ENCODE results near the gene PXK. TPM values are rescaled to one million over a fixed set of nuclear protein-coding genes. Genes with fewer than 3 reads are reported as not detected.

The PXK gene
- total RNA-seq, 5 donors from 2014 or later (not counting 1 experiment from before 2014, with no cell fraction given), result 17.4 to 23.0 (median 21.8) TPM

DNA sequence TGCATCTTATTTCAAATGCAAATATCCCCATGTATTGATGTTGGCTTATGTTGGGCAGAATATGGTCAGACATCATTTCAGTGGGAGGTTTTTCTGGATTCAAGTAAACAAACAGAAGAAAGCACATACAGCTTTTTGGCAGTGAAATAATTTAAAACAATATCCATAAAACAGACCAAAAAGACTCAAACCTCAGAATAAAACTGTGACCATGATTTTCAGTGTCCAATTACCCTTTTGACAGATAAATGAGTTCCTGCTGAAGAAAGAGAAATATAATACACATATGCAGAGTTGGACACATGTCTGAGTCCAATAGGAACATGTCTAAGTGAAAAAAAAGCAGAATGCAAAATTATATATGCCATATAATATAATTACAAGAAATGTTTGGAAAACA, 39.1 kb downstream of the PXK start:
- peaks cover 5 to 8% of the 10 kb centered on the region in 2 donors for H3K36me3 ChIP-seq (ENCODE audit: control insufficient read depth in 2 of 2, extremely low read depth in 1 of 2, insufficient read depth in 1 of 2, low read length in 1 of 2)
- H3K27ac Mint-ChIP-seq, result no peak overlapping the region
- H3K4me1 Mint-ChIP-seq, result peaks cover 0 to 3% (median 3%) of the 10 kb centered on the region in 3 donors
- peaks cover 26% of the 10 kb centered on the region for H3K36me3 Mint-ChIP-seq
- H3K4me3 Mint-ChIP-seq, result no peak overlapping the region
- CTCF ChIA-PET, result no interaction called here
- no peak overlapping the region for H3K27ac ChIP-seq (ENCODE audit: low read length)
- no peaks in the 10 kb centered on the region for H3K4me1 ChIP-seq (ENCODE audit: control insufficient read depth in 1 of 2, extremely low read depth in 1 of 2, insufficient read depth in 2 of 2, low read length in 2 of 2)
- ATAC-seq (replicated peaks in 1 of 4) (no peak), DNase-seq (no peak)
- POLR2A ChIA-PET, result no interaction called here
- no peaks in the 10 kb centered on the region for H3K27me3 ChIP-seq (replicated peaks in 1 of 2; ENCODE audit: control insufficient read depth in 2 of 2, extremely low read depth in 1 of 2, insufficient read depth in 2 of 2, low read length in 1 of 2)
- no peaks in the 10 kb centered on the region for H3K9me3 Mint-ChIP-seq
- no peaks in the 10 kb centered on the region for H3K9me3 ChIP-seq
- H3K27me3 Mint-ChIP-seq, result no peaks in the 10 kb centered on the region
- no peak overlapping the region for H3K4me3 ChIP-seq (ENCODE audit: control insufficient read depth in 1 of 2, extremely low read depth in 1 of 2, low read length in 1 of 2)

DNA sequence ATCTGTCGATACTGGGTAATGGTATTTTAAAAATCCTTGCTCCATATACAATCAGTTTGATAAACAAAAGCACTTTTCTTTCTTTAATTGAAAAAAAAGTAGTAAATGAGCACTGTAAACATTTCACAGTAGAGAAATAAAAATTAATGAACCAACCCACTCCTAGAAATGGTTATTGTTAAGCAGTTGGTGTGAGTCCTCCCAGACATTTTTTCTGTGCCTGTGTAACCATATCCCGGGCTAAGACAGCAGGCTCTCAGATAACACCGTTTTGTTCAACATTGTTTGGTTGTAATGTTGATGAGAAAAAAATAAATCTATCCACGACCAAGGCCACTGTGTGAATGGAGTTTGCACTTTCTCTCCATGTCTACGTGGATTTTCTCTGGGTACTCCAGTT, 42.6 kb downstream of the PXK start:
- ATAC-seq (replicated peaks in 1 of 4) (no peak), DNase-seq (no peak)
- Histone ChIP-seq H3K27me3 (replicated peaks in 1 of 2; ENCODE audit: control insufficient read depth in 2 of 2, extremely low read depth in 1 of 2, insufficient read depth in 2 of 2, low read length in 1 of 2) (no peaks in the 10 kb centered on the region), H3K27ac (ENCODE audit: low read length) (no peak overlapping the region), H3K4me1 (ENCODE audit: control insufficient read depth in 1 of 2, extremely low read depth in 1 of 2, insufficient read depth in 2 of 2, low read length in 2 of 2) (no peaks in the 10 kb centered on the region), H3K4me3 (ENCODE audit: control insufficient read depth in 1 of 2, extremely low read depth in 1 of 2, low read length in 1 of 2) (no peak overlapping the region), H3K9me3 (no peaks in the 10 kb centered on the region), H3K36me3 (ENCODE audit: control insufficient read depth in 2 of 2, extremely low read depth in 1 of 2, insufficient read depth in 1 of 2, low read length in 1 of 2) (peaks cover 3 to 8% of the 10 kb centered on the region in 2 donors)
- Mint-ChIP-seq H3K27ac (no peak overlapping the region), H3K9me3 (no peaks in the 10 kb centered on the region), H3K27me3 (no peaks in the 10 kb centered on the region), H3K4me3 (no peak overlapping the region), H3K4me1 (no peaks in the 10 kb centered on the region), H3K36me3 (peaks cover 21% of the 10 kb centered on the region)
- no CpG with 5 or more reads among the region's 5 CpGs for WGBS (ENCODE audit: insufficient coverage)
- CTCF ChIA-PET, result interaction anchor here in 1 of 2 donors (0.6 kb wide), 1 partner anchor 651 kb away, joined by 3 read pairs; no protein-coding TSS in a partner anchor
- POLR2A ChIA-PET, result no interaction called here

DNA sequence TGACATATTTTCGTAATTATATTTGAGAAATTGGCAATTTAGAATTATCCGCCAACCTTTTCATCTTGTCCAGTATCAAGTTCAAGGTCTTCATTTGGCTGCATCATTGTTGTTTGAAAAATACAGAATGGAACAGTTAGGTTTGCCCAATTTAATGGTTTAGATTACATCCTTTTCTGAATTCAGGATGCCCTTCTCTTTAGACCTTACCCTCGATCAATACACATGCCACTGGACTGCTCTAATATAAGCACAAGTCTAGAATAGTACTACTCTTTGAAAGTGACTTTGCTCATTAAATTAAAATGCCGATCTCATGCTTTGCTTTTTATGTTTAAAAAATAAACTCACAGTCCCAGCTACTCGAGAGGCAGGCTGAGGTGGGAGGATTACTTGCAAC, 44.5 kb downstream of the PXK start:
- Histone ChIP-seq H3K27me3 (replicated peaks in 1 of 2; ENCODE audit: control insufficient read depth in 2 of 2, extremely low read depth in 1 of 2, insufficient read depth in 2 of 2, low read length in 1 of 2) (no peaks in the 10 kb centered on the region), H3K36me3 (ENCODE audit: control insufficient read depth in 2 of 2, extremely low read depth in 1 of 2, insufficient read depth in 1 of 2, low read length in 1 of 2) (peaks cover 0 to 8% of the 10 kb centered on the region in 2 donors), H3K4me3 (ENCODE audit: control insufficient read depth in 1 of 2, extremely low read depth in 1 of 2, low read length in 1 of 2) (no peak overlapping the region), H3K9me3 (no peaks in the 10 kb centered on the region), H3K4me1 (ENCODE audit: control insufficient read depth in 1 of 2, extremely low read depth in 1 of 2, insufficient read depth in 2 of 2, low read length in 2 of 2) (no peaks in the 10 kb centered on the region), H3K27ac (ENCODE audit: low read length) (no peak overlapping the region)
- ATAC-seq (replicated peaks in 1 of 4) (no peak), DNase-seq (no peak)
- H3K27ac Mint-ChIP-seq, result no peak overlapping the region
- peaks cover 15% of the 10 kb centered on the region for H3K36me3 Mint-ChIP-seq
- WGBS (ENCODE audit: insufficient coverage), result no CpG with 5 or more reads among the region's 5 CpGs
- no peaks in the 10 kb centered on the region for H3K27me3 Mint-ChIP-seq
- H3K4me1 Mint-ChIP-seq, result no peaks in the 10 kb centered on the region
- no peaks in the 10 kb centered on the region for H3K9me3 Mint-ChIP-seq
- H3K4me3 Mint-ChIP-seq, result no peak overlapping the region
- ChIA-PET POLR2A (no interaction called here), CTCF (interaction anchor here in 1 of 2 donors (0.7 kb wide), 1 partner anchor 1149 kb away, joined by 4 read pairs; no protein-coding TSS in a partner anchor)

DNA sequence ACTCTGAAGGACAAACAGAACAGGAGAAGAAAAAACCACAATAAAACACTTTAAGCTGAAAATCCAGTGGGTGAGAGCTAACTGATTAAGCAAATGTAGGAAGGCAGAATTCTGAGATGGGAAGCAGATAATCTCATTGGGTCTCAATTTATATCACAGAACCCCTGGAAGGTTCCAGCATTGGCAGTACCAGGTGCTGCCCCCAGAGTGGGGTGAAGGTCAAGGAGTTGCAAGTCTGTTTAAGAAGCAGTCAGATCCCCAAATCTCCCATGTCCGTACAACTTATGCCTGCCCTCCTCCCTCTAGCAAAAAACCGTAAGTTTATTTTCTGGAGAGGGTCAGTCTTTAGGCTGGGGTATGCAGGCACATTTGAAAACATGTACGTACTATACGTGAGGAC, 45.1 kb downstream of the PXK start:
- Mint-ChIP-seq H3K4me1 (no peaks in the 10 kb centered on the region), H3K4me3 (no peak overlapping the region), H3K9me3 (no peaks in the 10 kb centered on the region), H3K27me3 (no peaks in the 10 kb centered on the region), H3K27ac (no peak overlapping the region), H3K36me3 (peaks cover 20% of the 10 kb centered on the region)
- Histone ChIP-seq H3K4me1 (ENCODE audit: control insufficient read depth in 1 of 2, extremely low read depth in 1 of 2, insufficient read depth in 2 of 2, low read length in 2 of 2) (no peaks in the 10 kb centered on the region), H3K27ac (ENCODE audit: low read length) (no peak overlapping the region), H3K9me3 (no peaks in the 10 kb centered on the region), H3K27me3 (replicated peaks in 1 of 2; ENCODE audit: control insufficient read depth in 2 of 2, extremely low read depth in 1 of 2, insufficient read depth in 2 of 2, low read length in 1 of 2) (no peaks in the 10 kb centered on the region), H3K4me3 (ENCODE audit: control insufficient read depth in 1 of 2, extremely low read depth in 1 of 2, low read length in 1 of 2) (no peak overlapping the region), H3K36me3 (ENCODE audit: control insufficient read depth in 2 of 2, extremely low read depth in 1 of 2, insufficient read depth in 1 of 2, low read length in 1 of 2) (peaks cover 2 to 8% of the 10 kb centered on the region in 2 donors)
- ATAC-seq (replicated peaks in 1 of 4) (no peak), DNase-seq (no peak)
- POLR2A ChIA-PET, result interaction anchor here in 1 of 2 donors (0.6 kb wide), 1 partner anchor 1861 kb away, joined by 4 read pairs; no protein-coding TSS in a partner anchor
- CTCF ChIA-PET, result interaction anchor here in 1 of 2 donors (0.7 kb wide), 1 partner anchor 1149 kb away, joined by 4 read pairs; no protein-coding TSS in a partner anchor
- no CpG with 5 or more reads among the region's 4 CpGs for WGBS (ENCODE audit: insufficient coverage)

DNA sequence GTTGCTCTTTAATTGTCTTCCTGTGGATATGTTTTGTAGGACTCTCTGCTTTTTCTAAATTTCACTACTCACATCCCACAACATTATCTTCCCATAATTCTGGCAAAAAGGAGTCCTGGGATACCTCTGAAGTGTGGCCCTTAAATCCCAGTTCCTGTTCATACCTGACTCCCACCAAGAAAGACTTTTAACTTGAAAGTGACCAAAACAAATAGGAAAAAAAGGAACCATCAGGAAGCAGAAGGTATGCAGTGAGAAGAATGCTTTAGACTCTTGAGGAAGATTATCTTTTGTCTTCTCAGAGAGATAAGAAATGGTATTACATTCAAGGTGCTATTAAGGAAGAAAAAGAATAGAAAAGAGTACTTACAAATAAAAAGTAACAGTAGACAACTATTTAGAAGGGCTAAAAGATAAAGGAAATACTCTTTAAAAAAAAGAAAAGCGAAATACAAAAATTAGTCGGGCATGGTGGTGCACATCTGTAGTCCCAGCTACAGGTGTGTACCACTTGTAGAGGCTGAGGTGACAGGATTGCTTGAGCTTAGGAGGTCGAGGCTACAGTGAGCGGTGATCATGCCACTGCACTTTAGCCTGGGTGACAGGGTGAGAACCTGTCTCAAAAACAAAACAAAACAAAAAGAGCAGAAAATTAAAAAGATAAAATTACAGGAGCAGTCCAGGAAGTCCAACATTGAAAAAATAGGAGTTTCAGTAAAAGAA, 46.8 kb downstream of the PXK start:
- ChIA-PET POLR2A (interaction anchor here in 1 of 2 donors (0.6 to 0.7 kb wide), 2 partner anchors 16 to 37 kb away, joined by 3 to 4 read pairs; no protein-coding TSS in a partner anchor), CTCF (no interaction called here)
- H3K27ac Mint-ChIP-seq, result no peak overlapping the region
- Histone ChIP-seq H3K36me3 (ENCODE audit: control insufficient read depth in 2 of 2, extremely low read depth in 1 of 2, insufficient read depth in 1 of 2, low read length in 1 of 2) (peaks cover 0 to 7% of the 10 kb centered on the region in 2 donors), H3K27me3 (replicated peaks in 1 of 2; ENCODE audit: control insufficient read depth in 2 of 2, extremely low read depth in 1 of 2, insufficient read depth in 2 of 2, low read length in 1 of 2) (no peaks in the 10 kb centered on the region), H3K4me1 (ENCODE audit: control insufficient read depth in 1 of 2, extremely low read depth in 1 of 2, insufficient read depth in 2 of 2, low read length in 2 of 2) (no peaks in the 10 kb centered on the region), H3K27ac (ENCODE audit: low read length) (no peak overlapping the region), H3K9me3 (no peaks in the 10 kb centered on the region), H3K4me3 (ENCODE audit: control insufficient read depth in 1 of 2, extremely low read depth in 1 of 2, low read length in 1 of 2) (no peak overlapping the region)
- H3K36me3 Mint-ChIP-seq, result peaks cover 19% of the 10 kb centered on the region
- H3K4me1 Mint-ChIP-seq, result no peaks in the 10 kb centered on the region
- WGBS (ENCODE audit: insufficient coverage), result no CpG with 5 or more reads among the region's 4 CpGs
- no peak overlapping the region for H3K4me3 Mint-ChIP-seq
- no peaks in the 10 kb centered on the region for H3K27me3 Mint-ChIP-seq
- DNase-seq (no peak), ATAC-seq (replicated peaks in 1 of 4) (no peak)
- no peaks in the 10 kb centered on the region for H3K9me3 Mint-ChIP-seq

GRCh38 chr3:58383476-58383875, 50.8 kb downstream of the PXK start:
- Histone ChIP-seq H3K9me3 (no peaks in the 10 kb centered on the region), H3K4me1 (ENCODE audit: control insufficient read depth in 1 of 2, extremely low read depth in 1 of 2, insufficient read depth in 2 of 2, low read length in 2 of 2) (no peaks in the 10 kb centered on the region), H3K27ac (ENCODE audit: low read length) (no peak overlapping the region), H3K27me3 (replicated peaks in 1 of 2; ENCODE audit: control insufficient read depth in 2 of 2, extremely low read depth in 1 of 2, insufficient read depth in 2 of 2, low read length in 1 of 2) (no peaks in the 10 kb centered on the region), H3K36me3 (ENCODE audit: control insufficient read depth in 2 of 2, extremely low read depth in 1 of 2, insufficient read depth in 1 of 2, low read length in 1 of 2) (peaks cover 0 to 16% of the 10 kb centered on the region in 2 donors), H3K4me3 (ENCODE audit: control insufficient read depth in 1 of 2, extremely low read depth in 1 of 2, low read length in 1 of 2) (no peak overlapping the region)
- ChIA-PET POLR2A (no interaction called here), CTCF (no interaction called here)
- ATAC-seq (replicated peaks in 1 of 4) (no peak), DNase-seq (no peak)
- Mint-ChIP-seq H3K9me3 (no peaks in the 10 kb centered on the region), H3K36me3 (peaks cover 28% of the 10 kb centered on the region), H3K4me1 (peaks cover 0 to 3% (median 3%) of the 10 kb centered on the region in 3 donors), H3K4me3 (no peak overlapping the region), H3K27ac (no peak overlapping the region), H3K27me3 (no peaks in the 10 kb centered on the region)
- WGBS (ENCODE audit: insufficient coverage), result no CpG with 5 or more reads among the region's 2 CpGs
